Thoracic aorta (tissue), 2 donors: ENCODE results near the gene FBXL4. TPM values are rescaled to one million over a fixed set of nuclear protein-coding genes. Genes with fewer than 3 reads are reported as not detected.

Experiments used
- ATAC-seq: fragments of 150-250 bp; one replicate; pipeline ENCODE4 v1.8.0; 2017; ENCODE audit warnings: low read depth; ENCODE audit not compliant: insufficient number of reproducible peaks, low FRiP score
- DNase-seq: peaks from one replicate; pipeline ENCODE4 v3.0.0-alpha.2; 2020; ENCODE audit warnings: low spot score
- H3K27ac ChIP-seq, 2 donors: fragments of 200-600 bp; sonication (generic); 1 replicate in 1 of 2; 2 replicates in 1 of 2; pipeline ENCODE4 v1.5.1; 2016; ENCODE audit warnings: mild to moderate bottlenecking in 2 of 2, moderate library complexity in 2 of 2
- H3K27me3 ChIP-seq: fragments of 200-600 bp; sonication (generic); replicated peaks from 2 replicates; pipeline ENCODE4 v1.6.0; 2016; ENCODE audit warnings: mild to moderate bottlenecking; ENCODE audit not compliant: insufficient read depth
- H3K36me3 ChIP-seq: fragments of 200-600 bp; sonication (generic); one replicate; pipeline ENCODE4 v1.5.1; 2016
- H3K4me1 ChIP-seq, 2 donors: fragments of 200-600 bp; sonication (generic); 1 replicate in 1 of 2; 2 replicates in 1 of 2; pipeline versions ENCODE4 v1.5.1 to v1.6.0; 2016; ENCODE audit warnings: low read depth in 2 of 2, mild to moderate bottlenecking in 1 of 2; ENCODE audit not compliant: control insufficient read depth in 1 of 2
- H3K4me3 ChIP-seq: fragments of 200-600 bp; sonication (generic); 2 replicates; pipeline ENCODE4 v1.5.1; 2016; ENCODE audit warnings: mild to moderate bottlenecking
- H3K9me3 ChIP-seq: fragments of 200-600 bp; sonication (generic); 2 replicates; pipeline ENCODE4 v1.5.1; 2016
- CTCF ChIP-seq: fragments of 200-600 bp; sonication (generic); IDR thresholded peaks from one replicate; pipeline ENCODE4 v1.5.1; 2019; ENCODE audit warnings: antibody characterized with exemption
- total RNA-seq, 2 donors: library from RNA; depleted of rRNA; stranded (reverse); fragments of >200 nt; gene quantifications; one replicate each; pipeline versions ENCODE4 v1.1.0 to v1.2.3, GENCODE V29; 2016

Gene FBXL4
- total RNA-seq, 2 donors from 2014 or later, result 18.3 to 31.7 TPM

DNA sequence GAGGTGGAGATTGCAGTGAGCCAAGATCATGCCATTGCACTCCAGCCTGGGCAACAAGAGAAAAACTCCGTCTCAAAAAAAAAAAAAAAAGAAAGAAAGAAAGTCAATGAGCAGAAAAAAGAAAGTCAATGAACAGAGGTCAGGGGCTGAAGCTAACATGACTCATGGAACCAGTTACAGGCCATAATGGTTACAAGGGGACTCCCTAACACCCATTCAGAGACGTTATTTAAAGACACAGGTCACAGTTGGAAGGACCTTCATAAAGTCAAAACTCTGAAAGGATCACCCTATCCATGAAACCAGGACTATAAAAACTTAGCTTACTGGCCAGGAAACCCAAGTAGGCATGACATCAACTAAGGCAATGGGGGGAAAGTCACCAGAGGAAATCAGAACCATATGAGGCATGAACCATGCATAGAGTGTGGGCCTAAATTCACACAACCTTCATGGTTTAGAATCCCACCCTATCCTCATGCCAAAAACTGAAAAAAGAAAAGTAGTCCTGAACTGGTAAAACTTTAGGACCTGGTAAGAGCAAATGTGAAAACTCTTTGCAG, 18.2 kb downstream of the FBXL4 start:
- Histone ChIP-seq H3K27ac (no peak overlapping the region), H3K4me1 (peaks cover 35 to 37% of the 10 kb centered on the region in 2 donors), H3K27me3 (no peaks in the 10 kb centered on the region), H3K9me3 (no peaks in the 10 kb centered on the region), H3K4me3 (no peak overlapping the region), H3K36me3 (no peaks in the 10 kb centered on the region)
- no peak for DNase-seq
- no peak for ATAC-seq
- no peak for TF ChIP-seq CTCF

DNA sequence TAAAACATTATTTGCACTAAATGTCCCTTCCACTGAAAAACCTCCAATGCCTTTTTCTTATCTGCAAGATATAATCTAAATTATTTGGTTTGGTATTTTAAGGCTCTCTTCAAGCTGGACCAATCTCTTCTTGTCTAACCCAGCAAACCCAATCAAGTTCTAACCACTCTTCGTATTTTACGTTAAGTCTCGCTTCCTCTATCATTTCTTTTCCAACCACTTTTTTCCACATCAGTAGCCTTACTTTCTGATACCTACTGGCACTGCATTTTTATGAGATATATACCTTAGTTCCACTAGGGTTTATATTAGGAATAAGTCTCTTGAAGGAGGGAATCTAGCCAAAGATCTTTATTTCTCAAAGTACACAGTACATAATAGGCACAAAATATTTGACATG, 19.1 kb downstream of the FBXL4 start:
- no peaks in the 10 kb centered on the region for H3K9me3 ChIP-seq
- no peak overlapping the region for H3K27ac ChIP-seq
- peaks cover 4% of the 10 kb centered on the region for H3K36me3 ChIP-seq
- H3K4me3 ChIP-seq, result no peak overlapping the region
- ATAC-seq (no peak), DNase-seq (no peak)
- H3K27me3 ChIP-seq, result no peaks in the 10 kb centered on the region
- TF ChIP-seq CTCF, result no peak
- H3K4me1 ChIP-seq, result peaks cover 35 to 40% of the 10 kb centered on the region in 2 donors

DNA sequence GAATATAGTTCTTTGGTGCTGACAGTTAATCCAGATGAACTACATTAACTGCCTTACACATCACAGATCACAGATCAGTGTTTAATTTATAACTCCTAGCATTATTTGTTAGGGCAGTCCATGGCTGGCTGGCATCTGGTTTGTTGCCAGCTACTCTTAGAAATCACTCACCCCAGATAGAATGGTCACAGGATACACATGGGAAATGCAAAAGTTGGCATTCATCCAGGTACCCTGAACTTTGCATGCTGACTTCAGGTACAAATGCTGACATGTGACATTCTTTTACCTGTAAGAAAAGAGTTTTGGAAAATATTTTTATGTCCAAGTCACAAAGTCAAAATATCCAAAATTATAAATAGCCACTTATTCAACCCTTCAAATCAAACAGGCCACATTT, 20.2 kb downstream of the FBXL4 start:
- Histone ChIP-seq H3K4me1 (peaks cover 31 to 40% of the 10 kb centered on the region in 2 donors), H3K9me3 (no peaks in the 10 kb centered on the region), H3K36me3 (peaks cover 4% of the 10 kb centered on the region), H3K4me3 (no peak overlapping the region), H3K27me3 (no peaks in the 10 kb centered on the region), H3K27ac (no peak overlapping the region)
- ATAC-seq (no peak), DNase-seq (no peak)
- TF ChIP-seq CTCF, result no peak

- H3K36me3 ChIP-seq, result peaks cover 4% of the 10 kb centered on the region
- H3K27ac ChIP-seq, result no peak overlapping the region
- TF ChIP-seq CTCF, result no peak
- H3K4me1 ChIP-seq, result peaks cover 28 to 40% of the 10 kb centered on the region in 2 donors
- H3K4me3 ChIP-seq, result no peak overlapping the region
- no peak for DNase-seq
- no peaks in the 10 kb centered on the region for H3K9me3 ChIP-seq
- no peaks in the 10 kb centered on the region for H3K27me3 ChIP-seq
- ATAC-seq, result no peak
These were observed 21.9 kb downstream of the FBXL4 start for GRCh38 chr6:98925831-98926230.

DNA sequence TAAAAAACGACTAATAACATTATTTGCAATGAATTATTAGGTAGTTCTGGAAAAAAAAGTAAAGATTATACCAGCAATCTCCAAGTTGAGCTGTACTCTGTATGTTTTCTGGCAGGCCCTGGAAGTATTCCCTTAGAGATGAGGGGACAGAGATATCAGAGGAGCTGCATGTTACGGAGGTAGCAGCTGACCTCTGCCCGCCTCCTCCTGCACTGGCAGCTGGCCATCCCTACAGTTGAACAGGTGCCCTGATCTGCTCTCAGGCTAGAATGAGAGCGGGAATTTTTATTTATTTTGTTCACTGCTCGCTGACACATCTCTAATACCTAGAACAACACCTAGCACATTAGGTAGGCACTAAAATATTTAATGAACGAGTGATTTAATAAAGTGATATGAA, 23.1 kb downstream of the FBXL4 start:
- Histone ChIP-seq H3K4me3 (no peak overlapping the region), H3K4me1 (peaks cover 24 to 34% of the 10 kb centered on the region in 2 donors), H3K36me3 (peaks cover 4% of the 10 kb centered on the region), H3K27ac (no peak overlapping the region), H3K27me3 (no peaks in the 10 kb centered on the region), H3K9me3 (no peaks in the 10 kb centered on the region)
- no peak for TF ChIP-seq CTCF
- DNase-seq, result no peak
- ATAC-seq, result no peak
